ENCODE measurements around the gene LAYN. TPM values are rescaled to one million over a fixed set of nuclear protein-coding genes. Genes with fewer than 3 reads are reported as not detected.

The LAYN gene
- total and polyA plus RNA-seq, 7 donors, result 0.60 to 12.6 (median 8.0) TPM

GRCh38 chr11:111502611-111503010 lies 37.9 kb upstream of the LAYN start:
- DNase-seq (no peak), ATAC-seq (no peak)
- Histone ChIP-seq H3K36me3 (ENCODE audit: insufficient read depth in 1 of 2, low read depth in 1 of 2) (no peaks in the 10 kb centered on the region), H3K27me3 (ENCODE audit: insufficient read depth in 3 of 3, low read length in 2 of 3) (no peaks in the 10 kb centered on the region), H3K4me3 (no peak overlapping the region), H3K4me1 (no peaks in the 10 kb centered on the region), H3K9me3 (no peaks in the 10 kb centered on the region), H3K27ac (no peak overlapping the region)
- no peak for TF ChIP-seq CTCF (IDR thresholded peaks at IDR 0.05)
- 74 to 87% (median 84%) methylated on average over 1 of the region's 1 CpG for WGBS, 3 donors
- intact Hi-C loops (cut with DNase I), result no loop called here

- intact Hi-C loops (cut with DNase I), result no loop called here
- Histone ChIP-seq H3K4me3 (no peak overlapping the region), H3K27me3 (ENCODE audit: insufficient read depth in 3 of 3, low read length in 2 of 3) (peaks cover 0 to 34% (median 12%) of the 10 kb centered on the region in 3 donors), H3K27ac (no peak overlapping the region), H3K4me1 (no peaks in the 10 kb centered on the region), H3K36me3 (ENCODE audit: insufficient read depth in 1 of 2, low read depth in 1 of 2) (no peaks in the 10 kb centered on the region), H3K9me3 (no peaks in the 10 kb centered on the region)
- DNase-seq (no peak), ATAC-seq (no peak)
- TF ChIP-seq CTCF (IDR thresholded peaks at IDR 0.05), result no peak
- WGBS, 3 donors, result 95 to 98% (median 96%) methylated on average over 1 of the region's 1 CpG
Measured at GRCh38 chr11:111510311-111510710, 30.2 kb upstream of the LAYN start.

GRCh38 chr11:111512296-111513239 lies 28.0 kb upstream of the LAYN start, which contains the start of gene BTG4:
TSS of gene BTG4 (minus strand) at chr11:111512386. CDS start at chr11:111498776, 13,610 bp downstream.
- no peaks in the 10 kb centered on the region for H3K4me1 ChIP-seq
- H3K4me3 ChIP-seq, result peak within 1 kb of the TSS; percentile 65
- H3K27ac ChIP-seq, result no peak within 1 kb of the TSS
- peaks cover 0 to 34% (median 12%) of the 10 kb centered on the region in 3 donors for H3K27me3 ChIP-seq (ENCODE audit: insufficient read depth in 3 of 3, low read length in 2 of 3)
- intact Hi-C loops (cut with DNase I), result loop anchor here in 1 of 2 donors (1.0 kb wide), 1 partner anchor 45 kb away; no protein-coding TSS in a partner anchor
- H3K9me3 ChIP-seq, result no peaks in the 10 kb centered on the region
- WGBS, 3 donors, result 4 to 8% (median 5%) methylated on average over 74 to 90 of the region's 90 CpGs
- no peak for TF ChIP-seq CTCF (IDR thresholded peaks at IDR 0.05)
- DNase-seq (peak in 1 of 2 donors; percentile 21), ATAC-seq (peak in 3 of 4 donors; percentile 35 to 61 (median 46))
- no peaks in the 10 kb centered on the region for H3K36me3 ChIP-seq (ENCODE audit: insufficient read depth in 1 of 2, low read depth in 1 of 2)

DNA sequence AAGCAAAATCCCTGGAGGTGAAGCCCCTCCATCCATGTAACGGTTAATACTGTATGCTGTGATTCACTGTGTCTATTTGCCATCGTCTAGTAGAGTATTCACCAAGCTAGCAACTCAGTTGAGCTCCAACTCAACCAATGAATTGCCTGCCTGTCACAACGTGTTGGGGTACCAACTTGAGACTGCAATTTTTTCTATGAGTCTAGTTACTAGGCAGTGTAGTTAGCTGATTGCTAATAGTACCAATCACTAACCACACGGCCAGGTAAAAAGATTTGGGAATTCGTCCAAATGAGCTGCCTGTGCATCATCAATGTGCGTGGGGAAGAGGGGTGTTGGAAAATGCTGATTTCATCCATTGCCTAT lies 27.3 kb upstream of the LAYN start:
- intact Hi-C loops (cut with DNase I), result loop anchor here in 1 of 2 donors (1.0 kb wide), 1 partner anchor 44 kb away; no protein-coding TSS in a partner anchor
- WGBS, 3 donors, result 39 to 51% (median 44%) methylated on average over 6 of the region's 6 CpGs
- no peaks in the 10 kb centered on the region for H3K36me3 ChIP-seq (ENCODE audit: insufficient read depth in 1 of 2, low read depth in 1 of 2)
- peaks cover 0 to 34% (median 12%) of the 10 kb centered on the region in 3 donors for H3K27me3 ChIP-seq (ENCODE audit: insufficient read depth in 3 of 3, low read length in 2 of 3)
- peak in 2 of 4 donors; percentile 11 to 32 for ATAC-seq
- H3K4me1 ChIP-seq, result no peaks in the 10 kb centered on the region
- H3K9me3 ChIP-seq, result no peaks in the 10 kb centered on the region
- TF ChIP-seq CTCF (IDR thresholded peaks at IDR 0.05), result no peak
- DNase-seq, result no peak
- peak overlapping the region; percentile 65 for H3K4me3 ChIP-seq
- no peak overlapping the region for H3K27ac ChIP-seq

Measured in psoas muscle (tissue), 8 donors.